GM12875 (cell line): Measurements from ENCODE around the gene CTNNA3.

ENCODE experiments used
- H3K4me3 ChIP-seq: one replicate; pipeline ENCODE4 v1.5.1; 2011; ENCODE audit warnings: low read depth, low read length, control low read depth
- TF ChIP-seq, protein P1 (sequence below): IDR thresholded peaks from 2 replicates; pipeline ENCODE4 v1.5.1; 2011; ENCODE audit warnings: low read depth, mild to moderate bottlenecking, control low read depth, inconsistent platforms, low read length, moderate library complexity, borderline replicate concordance; ENCODE audit not compliant: insufficient read depth

The CTNNA3 gene

GRCh38 chr10:66931340-66931948 is 764.6 kb downstream of the CTNNA3 start:
- TF ChIP-seq, protein P1, sequence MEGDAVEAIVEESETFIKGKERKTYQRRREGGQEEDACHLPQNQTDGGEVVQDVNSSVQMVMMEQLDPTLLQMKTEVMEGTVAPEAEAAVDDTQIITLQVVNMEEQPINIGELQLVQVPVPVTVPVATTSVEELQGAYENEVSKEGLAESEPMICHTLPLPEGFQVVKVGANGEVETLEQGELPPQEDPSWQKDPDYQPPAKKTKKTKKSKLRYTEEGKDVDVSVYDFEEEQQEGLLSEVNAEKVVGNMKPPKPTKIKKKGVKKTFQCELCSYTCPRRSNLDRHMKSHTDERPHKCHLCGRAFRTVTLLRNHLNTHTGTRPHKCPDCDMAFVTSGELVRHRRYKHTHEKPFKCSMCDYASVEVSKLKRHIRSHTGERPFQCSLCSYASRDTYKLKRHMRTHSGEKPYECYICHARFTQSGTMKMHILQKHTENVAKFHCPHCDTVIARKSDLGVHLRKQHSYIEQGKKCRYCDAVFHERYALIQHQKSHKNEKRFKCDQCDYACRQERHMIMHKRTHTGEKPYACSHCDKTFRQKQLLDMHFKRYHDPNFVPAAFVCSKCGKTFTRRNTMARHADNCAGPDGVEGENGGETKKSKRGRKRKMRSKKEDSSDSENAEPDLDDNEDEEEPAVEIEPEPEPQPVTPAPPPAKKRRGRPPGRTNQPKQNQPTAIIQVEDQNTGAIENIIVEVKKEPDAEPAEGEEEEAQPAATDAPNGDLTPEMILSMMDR, result peak; percentile 49; the same call in 1 of the 2 replicates
- H3K4me3 ChIP-seq, result no peak overlapping the region

- TF ChIP-seq, protein P1, result no peak
- no peak overlapping the region for H3K4me3 ChIP-seq
Observed at GRCh38 chr10:66929375-66929774, 766.6 kb downstream of the CTNNA3 start.

- H3K4me3 ChIP-seq, result no peak overlapping the region
- TF ChIP-seq, protein P1, result no peak
Observed at GRCh38 chr10:66928776-66929175, 767.2 kb downstream of the CTNNA3 start.

- H3K4me3 ChIP-seq, result no peak overlapping the region
- TF ChIP-seq, protein P1, result no peak
Observed at GRCh38 chr10:66927971-66928770, 767.8 kb downstream of the CTNNA3 start.

- H3K4me3 ChIP-seq, result no peak overlapping the region
Observed at GRCh38 chr10:66927251-66927935, 768.6 kb downstream of the CTNNA3 start.

DNA sequence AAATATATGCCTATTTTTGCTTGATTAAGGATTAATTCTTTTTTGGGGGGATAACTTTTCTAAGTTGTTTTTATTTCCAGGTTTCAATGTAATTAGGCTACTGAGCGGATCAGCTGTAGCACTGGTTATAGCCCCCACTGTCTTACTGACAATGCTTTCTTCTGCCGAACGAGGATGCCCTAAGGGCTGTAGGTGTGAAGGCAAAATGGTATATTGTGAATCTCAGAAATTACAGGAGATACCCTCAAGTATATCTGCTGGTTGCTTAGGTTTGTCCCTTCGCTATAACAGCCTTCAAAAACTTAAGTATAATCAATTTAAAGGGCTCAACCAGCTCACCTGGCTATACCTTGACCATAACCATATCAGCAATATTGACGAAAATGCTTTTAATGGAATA is 769.2 kb downstream of the CTNNA3 start:
- H3K4me3 ChIP-seq, result no peak overlapping the region
- TF ChIP-seq, protein P1, result no peak

More at GRCh38 chr10:66927251-66927935, 768.6 kb downstream of the CTNNA3 start:
- TF ChIP-seq, protein P1, result no peak
